Kidney (tissue), 22 donors: ENCODE results near the gene PHTF2. TPM values are rescaled to one million over a fixed set of nuclear protein-coding genes. Genes with fewer than 3 reads are reported as not detected.

ENCODE experiments used
- DNase-seq, 5 donors: peaks; one replicate each; pipeline ENCODE4 v3.0.0-alpha.2; 2013 to 2020
- FAIRE-seq: peaks from 2 replicates; lab custom pipeline; 2012; peaks lifted over from hg19 to GRCh38; lab: Jason Lieb, UNC
- H3K27ac ChIP-seq, 2 donors: one replicate each; pipeline ENCODE4 v1.7.0; 2013; ENCODE audit warnings: low read depth in 2 of 2, low read length in 2 of 2, inconsistent platforms in 1 of 2
- H3K27me3 ChIP-seq: one replicate; pipeline ENCODE4 v1.7.1; 2013; ENCODE audit warnings: low read length, inconsistent platforms; ENCODE audit not compliant: control insufficient read depth, insufficient read depth
- H3K36me3 ChIP-seq, 3 donors: one replicate each; pipeline versions ENCODE4 v1.7.0 to v1.7.1; 2013; ENCODE audit warnings: low read length in 3 of 3, control low read depth in 1 of 3, inconsistent platforms in 1 of 3; ENCODE audit not compliant: insufficient read depth in 3 of 3, control insufficient read depth in 2 of 3
- H3K4me1 ChIP-seq, 3 donors: one replicate each; pipeline versions ENCODE4 v1.7.0 to v1.7.1; 2013; ENCODE audit warnings: low read length in 3 of 3, inconsistent platforms in 1 of 3, low read depth in 1 of 3; ENCODE audit not compliant: control insufficient read depth in 2 of 3, insufficient read depth in 2 of 3
- H3K4me3 ChIP-seq, 3 donors: one replicate each; pipeline versions ENCODE4 v1.7.0 to v1.8.1; 2013; ENCODE audit warnings: low read length in 3 of 3, control low read depth in 1 of 3, inconsistent platforms in 1 of 3
- H3K9ac ChIP-seq, 3 donors: one replicate each; pipeline versions ENCODE4 v1.7.0 to v1.7.1; 2013; ENCODE audit warnings: low read length in 3 of 3, control low read depth in 1 of 3, inconsistent platforms in 1 of 3
- H3K9me3 ChIP-seq, 3 donors: one replicate each; pipeline versions ENCODE4 v1.7.0 to v1.7.1; 2013; ENCODE audit warnings: low read length in 3 of 3, control low read depth in 1 of 3, inconsistent platforms in 1 of 3; ENCODE audit not compliant: control insufficient read depth in 2 of 3, insufficient read depth in 1 of 3
- intact Hi-C: fragments of 100-400 bp; cut with DNase I; formaldehyde crosslinking; loops from one replicate; pipeline ENCODE4 v1.11.1; 2022
- long read RNA-seq, 10 donors: library from polyadenylated mRNA in 1 of 10; unstranded in 1 of 10; transcript quantifications; one replicate each; pipeline ENCODE4 v2.0.0 and lab custom pipeline, GENCODE V29; 2021 to 2026
- polyA plus RNA-seq: library from polyadenylated mRNA; stranded (reverse); fragments of 350-450 nt; fragmentation: Illumina TruSeq; extraction: RNeasy Lipid Tissue Mini Kit (QIAGEN cat#74804); gene quantifications from one replicate; pipeline ENCODE4 v1.2.3, GENCODE V29; 2014; ENCODE audit warnings: low read depth, low replicate concordance; ENCODE audit not compliant: insufficient read depth
- total RNA-seq: library from RNA; stranded (reverse); fragmentation: NEBNext Ultra II Directional; extraction: Animal tissue kit (Norgen Biotek cat#: 25700); gene quantifications from one replicate; pipeline ENCODE4 v1.2.1, GENCODE V29; 2021
- TF ChIP-seq, protein P1 (sequence below): IDR thresholded peaks from 3 replicates; pipeline ENCODE4 v1.5.1; 2012; ENCODE audit warnings: mild to moderate bottlenecking, moderate library complexity, borderline replicate concordance; ENCODE audit not compliant: insufficient read depth; ENCODE audit errors: extremely low read depth
- donor health status: control.
- donor health status: control.
- donor health status: control.
- donor health status: control.
- donor health status: control.
- donor health status: DM: yes; HTN: yes; CAD: no.
- donor health status: Normal renal cell carcinoma (clear cell type).

Gene PHTF2
- total RNA-seq, result 13.8 TPM
- polyA plus RNA-seq, result 6.0 TPM
- long read RNA-seq, donor 1, result 0 reads
- long read RNA-seq, donor 2, partial matches to known transcripts, result 0 of 3 reads
- long read RNA-seq, donor 2, other reads (novel, unspliced or antisense), result 0 of 3 reads
- long read RNA-seq, donor 3, partial matches to known transcripts, result 0 of 1 reads
- long read RNA-seq, donor 3, other reads (novel, unspliced or antisense), result 0 of 1 reads
- long read RNA-seq, donor 4, full-length matches to known transcripts, result 2 of 2 reads
- long read RNA-seq, donor 4, partial matches to known transcripts, result 0 of 2 reads
- long read RNA-seq, donor 4, other reads (novel, unspliced or antisense), result 0 of 2 reads
- long read RNA-seq, donor 5, result 0 reads
- long read RNA-seq, donor 6, full-length matches to known transcripts, result 1 of 1 reads
- long read RNA-seq, donor 6, partial matches to known transcripts, result 0 of 1 reads
- long read RNA-seq, donor 6, other reads (novel, unspliced or antisense), result 0 of 1 reads
- long read RNA-seq, donor 7, full-length matches to known transcripts, result 5 of 8 reads
- long read RNA-seq, donor 7, partial matches to known transcripts, result 0 of 8 reads
- long read RNA-seq, donor 7, other reads (novel, unspliced or antisense), result 3 of 8 reads
- long read RNA-seq, donor 8, partial matches to known transcripts, result 0 of 1 reads
- long read RNA-seq, donor 8, other reads (novel, unspliced or antisense), result 0 of 1 reads
- long read RNA-seq, donor 9, full-length matches to known transcripts, result 1 of 1 reads
- long read RNA-seq, donor 9, partial matches to known transcripts, result 0 of 1 reads
- long read RNA-seq, donor 9, other reads (novel, unspliced or antisense), result 0 of 1 reads
- long read RNA-seq, donor 10, full-length matches to known transcripts, result 1 of 1 reads
- long read RNA-seq, donor 10, partial matches to known transcripts, result 0 of 1 reads
- long read RNA-seq, donor 10, other reads (novel, unspliced or antisense), result 0 of 1 reads

- Histone ChIP-seq H3K9me3 (no peaks in the 10 kb centered on the region), H3K4me1 (peaks cover 0 to 16% (median 6%) of the 10 kb centered on the region in 3 donors), H3K27me3 (no peaks in the 10 kb centered on the region), H3K27ac (peak within 1 kb of the TSS; percentile 94), H3K9ac (peak within 1 kb of the TSS; percentile 87 to 94 (median 94)), H3K36me3 (peaks cover 0 to 2% (median 0%) of the 10 kb centered on the region in 3 donors), H3K4me3 (peak within 1 kb of the TSS; percentile 87 to 96 (median 94))
- peak; percentile 98 for FAIRE-seq
- DNase-seq, result peak; percentile 99 to 100 (median 99)
- intact Hi-C loops, result no loop called here
- TF ChIP-seq, protein P1, sequence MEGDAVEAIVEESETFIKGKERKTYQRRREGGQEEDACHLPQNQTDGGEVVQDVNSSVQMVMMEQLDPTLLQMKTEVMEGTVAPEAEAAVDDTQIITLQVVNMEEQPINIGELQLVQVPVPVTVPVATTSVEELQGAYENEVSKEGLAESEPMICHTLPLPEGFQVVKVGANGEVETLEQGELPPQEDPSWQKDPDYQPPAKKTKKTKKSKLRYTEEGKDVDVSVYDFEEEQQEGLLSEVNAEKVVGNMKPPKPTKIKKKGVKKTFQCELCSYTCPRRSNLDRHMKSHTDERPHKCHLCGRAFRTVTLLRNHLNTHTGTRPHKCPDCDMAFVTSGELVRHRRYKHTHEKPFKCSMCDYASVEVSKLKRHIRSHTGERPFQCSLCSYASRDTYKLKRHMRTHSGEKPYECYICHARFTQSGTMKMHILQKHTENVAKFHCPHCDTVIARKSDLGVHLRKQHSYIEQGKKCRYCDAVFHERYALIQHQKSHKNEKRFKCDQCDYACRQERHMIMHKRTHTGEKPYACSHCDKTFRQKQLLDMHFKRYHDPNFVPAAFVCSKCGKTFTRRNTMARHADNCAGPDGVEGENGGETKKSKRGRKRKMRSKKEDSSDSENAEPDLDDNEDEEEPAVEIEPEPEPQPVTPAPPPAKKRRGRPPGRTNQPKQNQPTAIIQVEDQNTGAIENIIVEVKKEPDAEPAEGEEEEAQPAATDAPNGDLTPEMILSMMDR, result peak; percentile 47
These were observed at the start of gene PHTF2, which contains the start of gene TMEM60 for GRCh38 chr7:77798394-77799077. Gene PHTF2 (plus strand): TSS chr7:77798773. Gene TMEM60 (minus strand): TSS chr7:77798434. CDS start chr7:77794373, 4,061 bp downstream.

DNA sequence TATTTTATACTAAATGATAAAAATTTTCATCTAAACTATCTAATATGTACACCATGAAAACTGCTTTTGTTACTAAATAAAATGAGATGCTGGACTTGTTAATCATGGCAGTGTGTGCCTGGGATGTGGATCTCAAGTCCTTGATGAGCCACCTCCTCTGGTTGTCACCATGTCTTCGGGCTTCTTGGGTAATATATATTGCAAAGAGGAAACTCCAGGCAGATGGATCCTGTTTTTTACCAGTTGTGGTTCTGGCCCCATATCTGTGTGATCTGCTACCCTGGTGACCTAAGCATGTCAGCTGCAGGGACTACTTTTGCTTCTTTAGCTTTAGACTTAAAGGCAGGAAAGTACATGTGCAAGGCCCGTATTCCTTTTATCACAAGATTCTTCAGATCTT, 46.6 kb upstream of the PHTF2 start:
- Histone ChIP-seq H3K4me1 (peaks cover 0 to 5% (median 0%) of the 10 kb centered on the region in 3 donors), H3K9ac (no peak overlapping the region), H3K27ac (no peak overlapping the region), H3K27me3 (no peaks in the 10 kb centered on the region), H3K9me3 (no peaks in the 10 kb centered on the region), H3K36me3 (no peaks in the 10 kb centered on the region), H3K4me3 (no peak overlapping the region)
- no peak for FAIRE-seq
- TF ChIP-seq, protein P1, result no peak
- intact Hi-C loops, result no loop called here
- DNase-seq, result no peak

GRCh38 chr7:77753173-77753572, 45.4 kb upstream of the PHTF2 start:
- Histone ChIP-seq H3K27ac (no peak overlapping the region), H3K4me3 (no peak overlapping the region), H3K4me1 (peaks cover 0 to 2% (median 0%) of the 10 kb centered on the region in 3 donors), H3K9ac (no peak overlapping the region), H3K36me3 (no peaks in the 10 kb centered on the region), H3K9me3 (no peaks in the 10 kb centered on the region), H3K27me3 (no peaks in the 10 kb centered on the region)
- intact Hi-C loops, result no loop called here
- FAIRE-seq (no peak), DNase-seq (no peak)
- TF ChIP-seq, protein P1, result no peak
